ENCODE results near the gene RAD9A.

The RAD9A gene

DNA sequence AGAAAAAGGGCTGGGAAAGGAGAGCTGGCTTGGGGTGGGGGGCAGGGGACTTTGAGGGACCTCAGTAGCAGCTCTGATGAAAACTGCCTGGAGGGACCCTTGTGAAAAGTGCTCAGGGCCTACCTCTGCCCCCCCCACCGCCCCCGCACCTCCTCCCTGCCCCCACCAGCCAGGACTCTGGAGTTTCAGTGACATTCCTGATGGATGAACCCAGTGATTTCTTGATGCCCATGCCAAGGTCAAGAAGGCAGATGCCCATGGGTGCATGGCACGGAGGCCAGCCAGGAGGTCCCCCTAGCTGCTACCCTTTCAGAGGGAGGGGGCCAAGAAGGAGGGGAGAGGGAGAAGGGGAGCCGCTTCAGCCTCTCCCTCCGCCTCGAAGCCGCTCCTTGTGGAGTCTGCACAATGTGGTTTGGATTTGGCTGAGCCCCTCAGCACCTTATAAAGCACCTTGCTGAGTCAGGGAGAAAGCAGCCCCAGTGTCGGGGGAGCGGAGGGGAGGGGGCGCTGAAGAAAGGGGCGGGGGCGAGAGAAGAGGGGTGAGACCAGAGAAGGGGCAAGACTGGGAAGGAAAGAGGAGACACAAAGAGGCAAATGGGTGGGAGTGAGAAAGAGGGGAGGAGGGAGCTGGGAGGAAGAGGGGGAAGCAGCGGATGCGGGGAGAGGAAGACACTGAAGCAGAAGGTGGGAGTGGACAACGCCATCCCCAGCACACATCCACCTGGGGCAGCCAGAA, 16.3 kb upstream of the RAD9A start:
- no peak for DNase-seq

DNA sequence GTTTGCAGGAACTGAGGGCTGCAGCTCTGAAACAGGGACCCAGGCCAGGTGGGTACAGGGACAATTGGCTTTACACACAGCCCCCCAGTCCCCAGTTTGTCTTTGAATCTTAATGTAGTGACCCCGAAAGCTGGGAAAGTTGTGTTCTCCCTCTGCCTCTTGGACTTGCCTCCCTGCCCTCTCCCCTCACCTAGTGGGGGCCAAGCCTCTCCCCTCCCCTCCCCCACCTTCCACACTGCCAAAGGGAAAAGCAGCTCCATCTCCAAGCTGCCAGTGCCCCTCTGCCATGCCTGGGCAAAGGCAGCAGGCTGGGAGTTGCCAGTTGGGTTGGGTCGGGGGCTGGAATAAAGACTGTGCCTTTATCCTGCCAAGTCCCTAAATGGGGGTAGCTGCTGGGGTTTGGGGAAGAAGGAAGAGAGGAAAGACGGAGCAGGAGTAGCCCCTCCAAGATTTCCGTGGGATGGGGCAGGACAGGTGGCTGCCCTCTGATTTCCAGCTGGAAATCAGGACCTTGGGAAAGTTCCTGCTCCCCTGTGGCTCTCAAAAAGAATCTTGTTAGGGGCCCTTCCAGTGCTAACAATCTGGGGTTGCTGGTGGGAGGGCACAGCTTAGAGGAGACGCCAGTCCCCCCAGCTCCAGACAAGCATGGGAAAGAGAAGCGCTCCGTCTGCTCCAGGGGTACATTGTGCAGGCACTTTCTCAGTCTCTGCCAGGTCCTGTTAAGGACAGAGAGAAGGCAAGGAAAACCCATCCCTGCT, 15.5 kb upstream of the RAD9A start:
- DNase-seq = no peak

DNA sequence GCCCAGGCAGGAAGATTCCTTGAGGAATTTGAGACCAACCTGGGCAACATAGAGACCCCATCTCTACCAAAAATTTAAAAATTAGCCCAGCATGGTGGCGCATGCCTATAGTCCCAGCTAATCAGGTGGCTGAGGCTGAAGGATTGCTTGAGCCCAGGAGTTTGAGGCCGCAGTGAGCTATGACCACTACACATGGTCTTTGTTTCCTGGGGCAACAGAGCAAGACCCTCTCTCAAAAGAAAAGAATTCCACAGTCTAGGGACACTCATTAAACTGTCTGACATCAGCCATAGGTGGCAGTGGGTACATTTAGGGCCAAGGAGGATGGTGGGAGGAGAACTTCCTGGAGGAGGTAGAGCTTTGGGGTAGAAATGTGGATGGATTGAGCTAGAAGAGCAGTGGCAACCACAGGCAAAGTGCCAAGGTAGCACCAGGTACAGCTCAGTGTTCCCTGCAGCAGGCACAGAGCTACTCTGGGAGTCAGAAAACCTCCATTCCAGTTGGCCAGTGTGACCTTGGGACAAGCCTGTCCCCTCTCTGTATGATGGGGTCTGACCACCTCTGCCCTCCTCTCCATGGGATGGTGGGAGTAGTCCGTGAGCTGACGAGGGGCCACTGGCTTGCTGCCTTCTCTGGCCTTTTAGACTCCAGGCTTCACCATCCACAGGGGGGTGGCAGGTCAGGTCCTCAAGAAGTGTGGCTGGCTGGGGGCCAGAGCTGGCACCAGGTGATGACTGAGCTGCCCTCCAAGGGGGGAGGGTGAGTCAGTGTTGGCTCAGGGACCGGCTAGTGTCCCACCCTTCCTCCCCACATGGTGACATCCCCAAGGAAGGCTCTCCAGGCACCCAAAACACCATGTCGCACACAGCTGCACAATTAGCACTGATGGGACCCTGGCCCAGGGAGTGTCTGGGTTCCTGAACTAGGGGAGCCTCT, 14.6 kb upstream of the RAD9A start:
- no peak for DNase-seq

DNA sequence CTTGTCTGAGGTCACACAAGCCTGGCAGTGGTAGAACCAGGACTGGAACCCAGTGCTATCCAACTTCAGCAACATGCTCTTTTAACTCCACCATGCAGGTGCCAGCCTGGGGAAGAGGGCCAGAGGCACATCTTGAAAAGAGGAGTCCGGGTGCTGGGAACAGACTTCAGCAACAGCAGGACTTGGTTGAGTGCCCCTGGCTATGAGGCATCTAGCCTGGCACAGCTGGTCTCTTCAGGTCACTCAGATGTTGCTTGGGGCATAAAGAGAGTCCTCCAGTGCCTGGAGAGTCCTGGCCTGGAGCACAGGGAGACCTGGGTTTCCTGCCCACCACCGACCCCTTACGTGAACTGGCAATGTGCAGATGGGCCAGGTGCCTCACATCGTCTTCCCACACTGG, 13.2 kb upstream of the RAD9A start:
- no peak for DNase-seq

DNA sequence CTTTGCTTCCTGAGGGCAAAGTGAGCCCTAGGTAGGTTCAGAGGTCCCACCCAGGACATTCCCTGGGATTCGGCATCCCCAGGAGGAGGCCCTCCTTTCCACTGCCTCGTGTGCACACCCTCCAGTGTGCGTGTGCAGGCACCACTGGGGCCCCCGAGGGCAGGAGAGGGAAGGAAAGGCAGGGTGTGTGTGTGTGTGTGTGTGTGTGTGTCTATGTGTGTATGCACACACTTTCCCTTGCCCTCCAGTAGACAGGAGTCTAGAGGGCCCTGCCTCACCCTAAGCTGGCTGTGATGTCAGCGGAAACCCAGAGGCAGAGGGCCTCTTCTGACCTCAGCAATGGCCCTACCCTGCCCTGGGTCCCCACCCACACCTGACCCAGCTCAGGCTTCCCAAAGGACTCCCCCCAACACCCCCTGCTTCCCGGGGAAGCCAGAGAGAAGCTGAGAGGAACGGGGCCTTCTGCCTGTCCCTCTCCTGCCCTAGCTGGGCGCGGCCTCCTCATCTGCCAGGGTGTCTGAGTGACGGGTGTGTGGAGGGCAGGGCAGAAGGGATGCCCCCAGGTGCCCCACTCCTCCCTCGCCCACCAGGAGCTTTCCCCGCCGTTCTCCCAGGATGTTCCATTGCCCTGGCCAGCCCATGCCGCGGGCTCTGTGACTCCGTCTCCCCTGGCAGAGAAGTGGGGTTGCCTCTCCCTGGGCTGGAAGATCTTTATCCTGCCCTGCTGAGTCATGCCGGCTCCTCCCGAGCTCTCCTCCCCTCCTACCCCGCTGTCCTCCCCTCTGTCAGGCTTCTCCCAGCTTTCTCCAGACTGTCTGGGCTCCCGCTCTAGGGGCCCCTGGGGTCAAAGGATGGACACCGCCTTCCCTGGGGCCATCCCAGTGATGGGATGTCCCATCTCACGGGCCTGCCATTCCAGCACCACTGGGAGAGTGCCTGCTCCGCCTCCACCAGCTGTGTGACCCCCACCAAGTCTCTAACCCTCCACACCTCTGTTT, 12.4 kb upstream of the RAD9A start:
- DNase-seq = no peak

DNA sequence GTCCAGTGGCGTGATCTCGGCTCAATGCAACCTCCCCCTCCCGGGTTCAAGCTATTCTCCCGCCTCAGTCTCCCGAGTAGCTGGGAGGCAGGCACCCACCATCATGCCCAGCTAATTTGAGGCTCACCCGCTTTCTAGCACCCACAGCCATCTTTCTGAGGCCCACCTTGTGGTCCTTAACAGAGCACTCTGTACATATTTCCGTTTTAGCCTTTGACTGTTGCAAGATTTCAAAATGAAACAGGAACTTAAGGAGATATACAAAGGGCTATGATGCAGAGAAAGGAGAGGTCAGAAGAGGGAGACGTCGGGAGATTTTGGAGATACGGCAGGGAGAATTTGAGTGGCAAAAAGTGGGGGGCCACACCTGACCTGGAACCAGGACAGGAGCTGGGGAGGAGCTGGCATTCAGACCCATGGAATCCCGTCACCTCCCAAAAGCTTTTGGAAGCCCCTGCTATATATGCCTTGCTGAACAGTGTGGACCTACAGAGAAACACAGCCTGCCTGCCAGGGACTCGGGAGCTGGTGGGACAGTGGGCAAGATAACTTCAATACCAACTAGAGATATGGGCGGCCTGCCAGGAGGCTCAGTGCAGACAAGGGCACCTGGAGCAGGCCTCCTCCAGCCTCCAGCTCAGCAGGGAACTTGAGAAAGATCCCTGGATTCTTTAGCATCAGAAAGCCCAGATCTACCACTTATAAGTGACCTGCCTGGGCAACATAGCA, 10.4 kb upstream of the RAD9A start:
- no peak for DNase-seq

DNA sequence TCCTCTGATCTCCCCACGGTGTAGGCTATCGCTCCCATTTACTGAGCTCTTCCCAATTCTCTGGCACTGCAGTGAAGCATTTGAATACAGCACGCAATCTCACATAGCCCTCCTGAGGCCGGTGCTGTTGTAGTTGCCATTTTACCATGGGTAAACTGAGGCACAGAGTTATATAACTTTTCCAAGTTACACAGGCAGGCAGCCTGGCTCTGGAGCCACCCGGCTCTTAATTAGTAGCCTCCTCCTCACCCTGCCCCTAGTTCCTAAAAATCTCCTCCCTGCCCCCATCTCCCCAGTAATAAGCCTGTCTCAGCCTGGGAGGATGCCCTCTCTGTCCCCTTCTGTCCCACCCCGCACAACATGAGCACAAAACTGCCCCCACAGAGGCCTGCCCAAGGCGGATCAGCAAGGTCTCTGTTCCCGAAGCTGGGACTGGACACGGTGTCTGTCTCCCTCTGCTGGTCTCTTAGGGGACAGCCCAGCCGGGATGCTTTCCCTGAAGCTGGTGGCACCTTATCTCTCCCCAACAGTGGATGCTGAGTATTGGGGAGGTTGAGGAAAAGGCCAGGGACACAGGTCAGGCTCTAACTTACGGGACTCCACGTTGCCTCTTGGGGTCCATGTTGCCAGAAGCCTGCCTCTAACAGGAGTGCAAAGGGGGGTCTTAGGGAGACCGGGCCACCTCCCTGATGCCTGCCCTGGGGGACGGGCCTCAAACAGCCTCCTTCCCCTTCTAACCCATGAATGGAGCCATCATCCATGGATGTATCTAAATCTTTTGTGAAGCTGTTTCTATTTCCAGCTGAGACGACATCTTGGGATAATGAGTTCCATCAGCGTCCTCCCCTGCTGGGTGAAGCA, 9.3 kb upstream of the RAD9A start:
- DNase-seq = no peak

DNA sequence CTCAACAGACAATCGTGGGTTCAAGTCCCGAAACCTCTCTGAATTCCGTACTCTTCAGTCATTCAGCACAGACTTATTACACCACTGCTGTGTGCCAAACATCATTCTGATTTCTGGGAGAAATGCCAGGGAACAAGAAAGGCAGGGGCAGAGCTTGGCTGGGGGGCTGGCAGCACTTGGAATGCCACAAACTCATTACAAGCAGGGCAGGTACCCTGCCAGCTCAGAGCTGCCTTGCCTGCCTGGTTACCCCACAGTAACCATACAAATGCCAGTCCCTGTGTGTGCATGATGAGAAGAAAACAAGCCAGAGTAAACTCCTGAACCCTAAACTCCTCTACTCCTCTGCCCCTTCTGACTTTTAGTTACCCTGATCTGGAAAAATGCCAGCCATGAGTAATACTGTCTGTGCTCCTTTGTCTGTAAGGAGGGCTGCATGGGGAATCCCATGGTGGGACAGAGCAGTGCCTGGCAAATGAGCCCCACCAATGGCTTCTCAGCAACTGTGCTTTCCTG, 6.9 kb upstream of the RAD9A start:
- DNase-seq = no peak

DNA sequence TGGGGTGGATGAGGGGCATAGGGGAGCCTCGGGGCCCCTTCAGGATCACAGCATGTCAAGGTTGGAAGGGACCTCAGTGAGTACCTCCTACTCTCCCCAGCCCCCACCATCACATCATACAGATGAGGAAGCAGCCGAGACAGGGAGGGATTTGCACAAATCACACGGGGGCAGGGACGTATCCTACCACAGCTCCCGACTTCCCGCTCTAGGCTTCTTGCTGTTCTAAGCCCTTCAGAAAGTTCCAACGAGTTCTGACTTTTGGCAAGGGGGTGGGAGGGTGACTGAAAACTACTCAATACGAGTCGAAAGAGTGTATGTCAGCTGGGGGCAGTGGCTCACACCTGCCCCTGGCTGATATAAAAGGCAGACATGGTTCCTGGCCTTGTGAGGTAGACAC, 4.7 kb upstream of the RAD9A start:
- DNase-seq = no peak

DNA sequence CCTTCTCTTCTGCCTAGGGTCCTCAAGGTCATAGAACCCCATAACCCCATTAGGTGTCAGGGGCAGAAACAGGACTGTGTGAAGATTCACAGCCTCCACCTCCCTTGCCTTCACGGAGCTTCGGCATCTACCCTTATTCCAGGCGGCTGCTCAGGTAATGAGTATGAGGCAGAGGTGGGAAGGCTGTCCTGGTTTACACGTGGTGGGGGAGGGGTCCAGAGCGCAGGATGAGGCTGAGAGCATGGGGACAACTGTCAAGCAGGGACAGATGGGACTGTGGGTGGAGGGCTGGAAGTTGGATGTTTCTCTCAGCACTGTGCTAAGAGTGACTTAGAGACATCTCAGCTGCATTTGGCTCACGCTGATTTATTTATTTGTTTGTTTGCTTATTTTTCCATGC, 4.3 kb upstream of the RAD9A start:
- DNase-seq = no peak

DNA sequence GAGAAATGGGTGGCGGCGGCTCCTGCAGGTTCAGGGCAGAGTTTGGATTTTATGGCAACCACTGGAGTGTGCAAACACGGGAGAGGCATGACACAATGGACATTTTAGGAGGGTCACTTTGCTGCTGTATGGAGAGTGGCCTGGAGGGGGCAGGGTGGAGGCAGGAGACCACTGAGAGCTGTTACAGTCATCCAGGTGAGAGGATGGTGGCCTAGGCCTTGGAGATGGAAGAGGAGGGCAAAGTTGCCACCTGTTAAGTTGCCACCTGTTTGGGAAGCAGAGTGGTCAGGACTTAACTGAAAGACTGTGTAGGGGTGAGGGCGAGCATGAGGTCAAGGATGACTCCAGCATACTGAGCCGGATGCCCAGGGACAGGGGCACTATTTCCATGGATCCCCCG, 2.3 kb upstream of the RAD9A start:
- no peak for DNase-seq

DNA sequence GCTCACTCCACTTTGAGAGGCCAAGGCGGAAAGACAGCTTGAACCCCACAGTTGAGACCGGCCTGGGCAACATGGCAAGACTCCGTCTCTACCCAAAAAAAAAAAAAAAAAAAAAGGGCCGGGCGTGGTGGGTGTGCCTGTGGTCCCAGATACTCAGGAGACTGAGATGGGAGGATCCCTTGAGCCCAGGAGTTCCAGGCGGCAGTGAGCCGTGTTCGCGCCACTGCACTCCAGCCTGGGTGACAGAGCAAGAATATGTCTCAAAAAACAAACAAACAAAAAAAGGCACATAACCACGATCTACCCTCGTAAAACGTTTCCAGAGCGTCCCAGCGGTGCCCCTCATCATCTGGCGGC, 861 bp upstream of the RAD9A start:
- DNase-seq = no peak

DNA sequence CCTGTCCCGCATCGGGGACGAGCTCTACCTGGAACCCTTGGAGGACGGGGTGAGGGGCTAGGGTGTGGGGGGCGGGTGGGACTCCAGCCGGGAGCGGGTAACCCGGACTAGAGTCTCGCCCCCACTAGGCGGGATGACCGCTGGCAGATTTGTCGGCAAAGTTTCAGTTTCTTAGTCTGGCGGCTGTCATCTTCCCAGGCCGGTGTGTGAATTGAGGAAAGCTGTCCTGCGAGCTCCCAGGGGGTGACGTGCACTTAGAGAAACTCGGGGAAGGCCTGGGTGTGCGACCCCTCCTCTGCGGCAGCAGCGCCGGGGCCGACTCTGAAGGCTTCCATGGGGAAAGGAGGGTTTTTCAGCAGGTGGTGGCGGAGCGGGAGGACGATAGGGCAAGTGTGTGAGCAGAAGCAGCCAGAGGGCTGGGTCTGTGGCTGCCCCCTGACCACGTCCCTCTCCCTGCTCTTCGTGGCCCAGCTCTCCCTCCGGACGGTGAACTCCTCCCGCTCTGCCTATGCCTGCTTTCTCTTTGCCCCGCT, 463 bp downstream of the RAD9A start:
- DNase-seq = no peak

DNA sequence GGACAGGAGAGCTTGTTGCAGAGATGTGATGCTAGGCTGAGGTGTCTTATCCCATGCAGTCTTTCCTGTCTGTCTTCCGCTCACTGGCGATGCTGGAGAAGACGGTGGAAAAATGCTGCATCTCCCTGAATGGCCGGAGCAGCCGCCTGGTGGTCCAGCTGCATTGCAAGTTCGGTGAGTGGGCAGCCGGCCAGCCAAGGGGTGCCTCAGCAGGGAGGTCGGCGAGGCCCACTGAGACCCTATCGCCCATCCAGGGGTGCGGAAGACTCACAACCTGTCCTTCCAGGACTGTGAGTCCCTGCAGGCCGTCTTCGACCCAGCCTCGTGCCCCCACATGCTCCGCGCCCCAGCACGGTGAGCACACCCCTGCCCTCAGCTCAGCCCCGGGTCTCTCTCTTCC, 1.7 kb downstream of the RAD9A start:
- DNase-seq = no peak

DNA sequence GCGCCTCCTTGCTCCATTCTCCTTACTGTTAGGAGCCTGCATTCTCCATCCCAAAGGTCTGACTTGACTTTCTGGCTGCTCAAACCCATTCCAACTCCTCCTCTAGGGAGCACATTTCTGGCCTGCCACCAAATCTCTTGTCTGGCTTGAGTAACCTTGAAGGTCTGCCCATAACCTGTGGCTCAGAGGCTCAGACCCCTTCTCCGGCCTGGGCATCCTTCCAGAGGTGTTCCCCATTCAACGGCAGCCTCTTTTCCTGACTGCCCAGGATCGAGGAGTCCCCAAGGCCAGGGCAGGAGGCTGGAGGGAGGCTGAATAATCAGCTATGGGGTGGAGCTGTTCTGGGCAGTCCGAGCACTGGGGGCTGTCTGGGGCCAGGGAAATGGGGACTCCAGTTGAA, 2.2 kb downstream of the RAD9A start:
- no peak for DNase-seq

DNA sequence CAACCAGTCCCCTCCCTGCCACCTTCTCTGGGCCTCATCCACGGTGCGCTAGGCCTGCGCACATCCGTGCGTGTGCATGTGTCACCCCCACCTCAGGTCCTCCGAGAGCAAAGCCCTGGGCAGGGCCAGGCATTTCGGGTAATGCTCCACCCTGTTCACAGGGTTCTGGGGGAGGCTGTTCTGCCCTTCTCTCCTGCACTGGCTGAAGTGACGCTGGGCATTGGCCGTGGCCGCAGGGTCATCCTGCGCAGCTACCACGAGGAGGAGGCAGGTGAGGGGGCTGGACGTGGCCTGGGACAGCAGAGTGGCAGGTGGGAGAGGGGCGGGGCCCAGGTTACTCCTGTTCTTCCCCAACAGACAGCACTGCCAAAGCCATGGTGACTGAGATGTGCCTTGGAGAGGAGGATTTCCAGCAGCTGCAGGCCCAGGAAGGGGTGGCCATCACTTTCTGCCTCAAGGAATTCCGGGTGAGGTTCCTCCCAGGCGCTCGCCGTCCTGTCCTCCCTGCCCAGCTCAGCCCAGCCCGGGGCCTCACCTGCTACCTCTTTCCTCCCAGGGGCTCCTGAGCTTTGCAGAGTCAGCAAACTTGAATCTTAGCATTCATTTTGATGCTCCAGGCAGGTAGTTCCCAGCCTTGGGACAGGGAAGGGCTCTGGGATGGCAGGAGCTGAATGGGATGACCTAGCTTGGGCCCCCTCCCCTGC, 3.9 kb downstream of the RAD9A start:
- no peak for DNase-seq

DNA sequence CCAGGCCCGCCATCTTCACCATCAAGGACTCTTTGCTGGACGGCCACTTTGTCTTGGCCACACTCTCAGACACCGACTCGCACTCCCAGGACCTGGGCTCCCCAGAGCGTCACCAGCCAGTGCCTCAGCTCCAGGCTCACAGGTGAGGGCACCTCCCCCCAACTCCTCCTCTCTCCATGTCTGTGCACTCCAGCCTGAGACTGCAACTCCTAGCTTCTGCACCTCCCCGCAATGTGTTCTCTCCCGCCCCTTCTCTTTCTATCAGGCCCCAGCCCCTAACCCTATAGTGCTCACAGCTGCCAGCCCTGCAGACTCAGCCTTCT, 4.4 kb downstream of the RAD9A start:
- DNase-seq = no peak

DNA sequence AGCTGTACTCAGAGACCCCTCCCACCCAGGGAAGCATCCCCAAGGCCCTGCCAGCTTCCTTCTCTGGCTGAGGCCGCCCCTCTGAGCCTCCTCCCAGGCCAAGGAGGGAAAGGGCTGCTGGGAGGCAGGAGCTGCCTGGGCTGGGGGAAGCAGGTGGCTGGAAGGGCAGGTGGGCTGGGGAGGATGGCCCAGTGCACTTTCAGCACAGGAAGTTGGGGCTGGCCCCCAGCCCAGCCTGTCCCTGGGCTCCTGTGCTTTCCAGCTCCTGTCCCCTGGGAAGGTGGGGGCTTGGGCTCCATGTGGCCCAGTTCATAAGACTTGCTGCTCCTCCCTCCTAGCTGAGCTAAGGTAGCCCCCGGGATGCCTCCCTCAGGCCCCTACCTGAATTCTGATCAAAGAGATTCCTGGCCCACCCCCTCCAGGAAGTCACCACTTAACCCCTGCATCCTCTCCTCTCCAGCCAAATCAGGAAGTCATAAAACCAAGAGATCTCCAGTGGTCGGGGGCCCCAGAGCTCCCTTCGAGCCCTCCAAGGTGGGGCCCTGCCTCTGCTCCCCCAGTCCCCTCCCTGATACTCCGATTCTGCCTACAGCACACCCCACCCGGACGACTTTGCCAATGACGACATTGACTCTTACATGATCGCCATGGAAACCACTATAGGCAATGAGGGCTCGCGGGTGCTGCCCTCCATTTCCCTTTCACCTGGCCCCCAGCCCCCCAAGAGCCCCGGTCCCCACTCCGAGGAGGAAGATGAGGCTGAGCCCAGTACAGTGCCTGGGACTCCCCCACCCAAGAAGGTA, 5.0 kb downstream of the RAD9A start:
- DNase-seq = no peak

DNA sequence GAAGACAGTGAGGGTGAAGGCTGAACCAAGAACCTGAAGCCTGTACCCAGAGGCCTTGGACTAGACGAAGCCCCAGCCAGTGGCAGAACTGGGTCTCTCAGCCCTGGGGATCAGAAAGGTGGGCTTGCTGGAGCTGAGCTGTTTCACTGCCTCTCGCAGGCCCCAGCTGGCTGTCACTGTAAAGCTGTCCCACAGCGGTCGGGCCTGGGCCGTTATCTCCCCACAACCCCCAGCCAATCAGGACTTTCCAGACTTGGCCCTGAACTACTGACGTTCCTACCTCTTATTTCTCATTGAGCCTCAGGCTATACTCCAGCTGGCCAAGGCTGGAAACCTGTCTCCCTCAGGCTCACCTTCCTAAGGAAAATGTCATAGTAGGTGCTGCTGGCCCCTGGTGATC, 5.8 kb downstream of the RAD9A start:
- DNase-seq = no peak
